Gastrocnemius medialis (tissue), 4 donors: ENCODE results near the gene FAM13A. TPM values are rescaled to one million over a fixed set of nuclear protein-coding genes. Genes with fewer than 3 reads are reported as not detected.
"Not testable (repeated sequence)": the region's sequence is repeated elsewhere in the genome, so short reads cannot be mapped to it uniquely, and the experiment has no call there.

ENCODE experiments used
- ATAC-seq, 2 donors: fragments of 150-250 bp; one replicate each; pipeline ENCODE4 v1.9.1; 2016
- DNase-seq, 2 donors: peaks; one replicate each; pipeline ENCODE4 v3.0.0-alpha.2; 2019
- H3K27ac ChIP-seq, 4 donors: fragments of 200-600 bp; sonication (generic); 1 replicate in 1 of 4; 2 replicates in 3 of 4; pipeline ENCODE4 v1.5.1; 2016 to 2018; ENCODE audit warnings: mild to moderate bottlenecking in 2 of 4, moderate library complexity in 1 of 4
- H3K27me3 ChIP-seq, 3 donors: fragments of 200-600 bp; sonication (generic) in 2 of 3; 1 replicate in 1 of 3; 2 replicates in 2 of 3; pipeline versions ENCODE4 v1.5.1 to v1.6.0; 2016 to 2019; ENCODE audit warnings: mild to moderate bottlenecking in 1 of 3, moderate library complexity in 1 of 3
- H3K36me3 ChIP-seq, 2 donors: fragments of 200-600 bp; sonication (generic) in 1 of 2; one replicate each; pipeline ENCODE4 v1.5.1; 2017 to 2018
- H3K4me1 ChIP-seq, 2 donors: fragments of 200-600 bp; sonication (generic) in 1 of 2; one replicate each; pipeline ENCODE4 v1.5.1; 2016 to 2017; ENCODE audit warnings: mild to moderate bottlenecking in 2 of 2
- H3K4me3 ChIP-seq, 4 donors: fragments of 200-600 bp; sonication (generic) in 3 of 4; 1 replicate in 1 of 4; 2 replicates in 3 of 4; pipeline ENCODE4 v1.5.1; 2016 to 2019; ENCODE audit warnings: mild to moderate bottlenecking in 2 of 4
- H3K9me3 ChIP-seq, 3 donors: fragments of 200-600 bp; sonication (generic) in 2 of 3; 1 replicate in 1 of 3; 2 replicates in 2 of 3; pipeline ENCODE4 v1.5.1; 2016 to 2019
- CTCF ChIP-seq, 5 experiments: fragments of 450-650 bp in 3 of 5; fragments of 200-600 bp in 2 of 5; sonication (generic) in 2 of 5; IDR thresholded peaks in 4 of 5; conservative IDR thresholded peaks in 1 of 5; 1 replicate in 4 of 5; 2 replicates in 1 of 5; pipeline ENCODE4 v1.5.1; 2016 to 2019; ENCODE audit warnings: antibody characterized with exemption in 5 of 5, mild to moderate bottlenecking in 3 of 5, moderate library complexity in 3 of 5
- POLR2A ChIP-seq, 2 donors: fragments of 450-650 bp; IDR thresholded peaks; one replicate each; pipeline ENCODE4 v1.6.1; 2017; ENCODE audit warnings: antibody characterized with exemption in 2 of 2, mild to moderate bottlenecking in 2 of 2, moderate library complexity in 2 of 2
- in situ Hi-C, 4 donors: fragments of 200-750 bp; cut with MboI; loops; one replicate each; pipeline versions ENCODE4 v1.15.0 to v1.8.0; 2017; ENCODE audit warnings: low sequenced_read_pairs in 4 of 4
- intact Hi-C: fragments of 100-400 bp; cut with DNase I; formaldehyde crosslinking; loops from one replicate; pipeline ENCODE4 v1.15.1; 2023; ENCODE audit warnings: low total_unique reads
- total RNA-seq, 4 donors: library from RNA; depleted of rRNA; stranded (reverse); fragments of >200 nt; gene quantifications; one replicate each; pipeline versions ENCODE4 v1.1.0 to v1.2.3, GENCODE V29; 2016

FAM13A gene
- total RNA-seq, 4 donors from 2014 or later = 6.7 to 14.1 (median 11.4) TPM

- Histone ChIP-seq H3K4me3 (no peak overlapping the region), H3K27me3 (no peaks in the 10 kb centered on the region), H3K36me3 (no peaks in the 10 kb centered on the region), H3K9me3 (no peaks in the 10 kb centered on the region), H3K27ac (no peak overlapping the region), H3K4me1 (peaks cover 8 to 15% of the 10 kb centered on the region in 2 donors)
- TF ChIP-seq POLR2A (IDR thresholded peaks at IDR 0.05) (no peak), CTCF (IDR thresholded peaks at IDR 0.05 in 4 of 5, conservative IDR thresholded peaks at IDR 0.05 in 1 of 5) (no peak)
- DNase-seq (no peak), ATAC-seq (no peak)
- intact Hi-C loops (no loop called here), in situ Hi-C loops (loop anchor here (5.0 to 10.0 kb wide), 6 partner anchors 204 to 486 kb away; no protein-coding TSS in a partner anchor)
Observed at GRCh38 chr4:89021062-89021461, 35.9 kb downstream of the FAM13A start.

- in situ Hi-C loops, DNase-seq, H3K4me1 ChIP-seq, H3K27ac ChIP-seq, H3K9me3 ChIP-seq, H3K27me3 ChIP-seq, ATAC-seq, intact Hi-C loops, H3K36me3 ChIP-seq, H3K4me3 ChIP-seq: not testable (repeated sequence)
Observed at GRCh38 chr4:89014897-89015296, 42.1 kb downstream of the FAM13A start.

- no peak for ATAC-seq
- no peak for DNase-seq
- Histone ChIP-seq H3K9me3 (no peaks in the 10 kb centered on the region), H3K27me3 (no peaks in the 10 kb centered on the region), H3K36me3 (no peaks in the 10 kb centered on the region), H3K4me3 (no peak overlapping the region), H3K4me1 (no peaks in the 10 kb centered on the region), H3K27ac (no peak overlapping the region)
- intact Hi-C loops (loop anchor here (5.0 kb wide), 1 partner anchor 383 kb away; no protein-coding TSS in a partner anchor), in situ Hi-C loops (no loop called here)
- TF ChIP-seq CTCF (IDR thresholded peaks at IDR 0.05 in 4 of 5, conservative IDR thresholded peaks at IDR 0.05 in 1 of 5) (no peak), POLR2A (IDR thresholded peaks at IDR 0.05) (no peak)
Observed at GRCh38 chr4:89009761-89010369, 47.1 kb downstream of the FAM13A start.

- DNase-seq (no peak), ATAC-seq (no peak)
- in situ Hi-C loops (no loop called here), intact Hi-C loops (loop anchor here (5.0 kb wide), 1 partner anchor 382 kb away; no protein-coding TSS in a partner anchor)
- H3K9me3 ChIP-seq = no peaks in the 10 kb centered on the region
- H3K4me3 ChIP-seq = no peak overlapping the region
- no peak for TF ChIP-seq POLR2A (IDR thresholded peaks at IDR 0.05)
- no peak for TF ChIP-seq CTCF (IDR thresholded peaks at IDR 0.05 in 4 of 5, conservative IDR thresholded peaks at IDR 0.05 in 1 of 5)
- no peak overlapping the region for H3K27ac ChIP-seq
- H3K27me3 ChIP-seq = no peaks in the 10 kb centered on the region
- no peaks in the 10 kb centered on the region for H3K4me1 ChIP-seq
- no peaks in the 10 kb centered on the region for H3K36me3 ChIP-seq
Observed at GRCh38 chr4:89009115-89009514, 47.9 kb downstream of the FAM13A start.

GRCh38 chr4:89008166-89008565, 48.8 kb downstream of the FAM13A start:
- intact Hi-C loops = loop anchor here (5.0 kb wide), 1 partner anchor 381 kb away; no protein-coding TSS in a partner anchor
- Histone ChIP-seq H3K4me3 (no peak overlapping the region), H3K4me1 (no peaks in the 10 kb centered on the region), H3K9me3 (no peaks in the 10 kb centered on the region), H3K27me3 (no peaks in the 10 kb centered on the region), H3K27ac (no peak overlapping the region), H3K36me3 (no peaks in the 10 kb centered on the region)
- TF ChIP-seq POLR2A (IDR thresholded peaks at IDR 0.05) = no peak
- TF ChIP-seq CTCF (IDR thresholded peaks at IDR 0.05 in 4 of 5, conservative IDR thresholded peaks at IDR 0.05 in 1 of 5) = no peak
- ATAC-seq = no peak
- in situ Hi-C loops = no loop called here
- no peak for DNase-seq
